ENCODE measurements around the gene TOB2. TPM values are rescaled to one million over a fixed set of nuclear protein-coding genes. Genes with fewer than 3 reads are reported as not detected.

TOB2 gene, protein sequence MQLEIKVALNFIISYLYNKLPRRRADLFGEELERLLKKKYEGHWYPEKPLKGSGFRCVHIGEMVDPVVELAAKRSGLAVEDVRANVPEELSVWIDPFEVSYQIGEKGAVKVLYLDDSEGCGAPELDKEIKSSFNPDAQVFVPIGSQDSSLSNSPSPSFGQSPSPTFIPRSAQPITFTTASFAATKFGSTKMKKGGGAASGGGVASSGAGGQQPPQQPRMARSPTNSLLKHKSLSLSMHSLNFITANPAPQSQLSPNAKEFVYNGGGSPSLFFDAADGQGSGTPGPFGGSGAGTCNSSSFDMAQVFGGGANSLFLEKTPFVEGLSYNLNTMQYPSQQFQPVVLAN
- total RNA-seq = 10 to 100 TPM; 23.2 to 38.2 (median 31.8) TPM
- 10 to 100 TPM; 13.2 to 31.9 (median 15.0) TPM for polyA plus RNA-seq

DNA sequence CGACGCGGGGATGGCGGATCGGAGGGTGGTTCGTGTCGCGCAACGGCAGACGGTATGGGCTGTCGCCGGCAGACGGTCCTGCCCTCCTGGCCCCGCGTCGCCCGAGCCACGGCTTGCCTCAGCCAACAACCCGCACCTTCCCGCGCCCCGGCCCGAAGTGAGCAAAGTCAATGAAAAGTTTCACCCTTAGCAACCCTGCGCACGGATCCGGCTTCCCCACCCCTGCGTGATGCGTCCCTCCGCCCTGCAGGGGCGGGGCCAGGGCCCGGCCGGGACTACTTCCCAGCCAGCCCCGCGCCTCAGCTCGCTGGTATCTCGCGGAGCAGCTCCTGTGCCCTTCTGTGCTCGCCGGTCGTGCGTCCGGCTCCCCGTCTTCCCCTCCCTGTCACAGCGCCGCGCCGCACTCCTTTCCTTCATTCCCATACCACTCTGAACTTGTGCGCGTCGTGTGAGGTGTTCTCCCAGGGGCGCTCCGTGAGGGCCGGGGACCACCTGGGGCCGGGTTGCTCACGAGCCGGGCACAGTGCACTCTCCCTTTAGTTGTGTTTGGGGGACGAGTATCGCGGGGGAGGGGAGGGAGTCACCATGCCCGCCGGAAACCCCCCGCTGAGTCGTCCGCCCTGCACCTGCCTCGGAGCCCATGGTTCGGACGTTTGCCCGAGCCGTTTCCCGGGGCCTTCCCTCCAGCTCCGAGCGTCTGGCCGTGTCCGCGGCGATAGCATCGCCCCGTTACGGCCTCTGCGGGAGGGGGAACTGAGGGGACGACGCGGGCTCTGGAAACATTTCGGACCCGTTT is at the start of gene TOB2:
TOB2 (minus strand) TSS at position 163 of the 796 bp plus-strand sequence. CDS start 9,456 bp downstream, outside the sequence.
- H3K27me3 ChIP-seq = no peaks in the 10 kb centered on the region
- H3K4me1 ChIP-seq = peaks cover 0 to 30% (median 23%) of the 10 kb centered on the region in 4 donors
- WGBS, 2 donors = 0% methylated on average over 85 of the region's 85 CpGs
- H3K4me3 ChIP-seq = peak within 1 kb of the TSS; percentile 89 to 99 (median 98)
- TF ChIP-seq, protein P1, sequence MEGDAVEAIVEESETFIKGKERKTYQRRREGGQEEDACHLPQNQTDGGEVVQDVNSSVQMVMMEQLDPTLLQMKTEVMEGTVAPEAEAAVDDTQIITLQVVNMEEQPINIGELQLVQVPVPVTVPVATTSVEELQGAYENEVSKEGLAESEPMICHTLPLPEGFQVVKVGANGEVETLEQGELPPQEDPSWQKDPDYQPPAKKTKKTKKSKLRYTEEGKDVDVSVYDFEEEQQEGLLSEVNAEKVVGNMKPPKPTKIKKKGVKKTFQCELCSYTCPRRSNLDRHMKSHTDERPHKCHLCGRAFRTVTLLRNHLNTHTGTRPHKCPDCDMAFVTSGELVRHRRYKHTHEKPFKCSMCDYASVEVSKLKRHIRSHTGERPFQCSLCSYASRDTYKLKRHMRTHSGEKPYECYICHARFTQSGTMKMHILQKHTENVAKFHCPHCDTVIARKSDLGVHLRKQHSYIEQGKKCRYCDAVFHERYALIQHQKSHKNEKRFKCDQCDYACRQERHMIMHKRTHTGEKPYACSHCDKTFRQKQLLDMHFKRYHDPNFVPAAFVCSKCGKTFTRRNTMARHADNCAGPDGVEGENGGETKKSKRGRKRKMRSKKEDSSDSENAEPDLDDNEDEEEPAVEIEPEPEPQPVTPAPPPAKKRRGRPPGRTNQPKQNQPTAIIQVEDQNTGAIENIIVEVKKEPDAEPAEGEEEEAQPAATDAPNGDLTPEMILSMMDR (IDR thresholded peaks at IDR 0.05) = no peak
- TF ChIP-seq EP300 (IDR thresholded peaks at IDR 0.05) (peak in 2 of 4 donors; percentile 48 to 88), POLR2AphosphoS5 (IDR thresholded peaks at IDR 0.05) (peak; percentile 100), POLR2A (IDR thresholded peaks at IDR 0.05) (peak; percentile 100)
- peaks cover 0 to 13% (median 3%) of the 10 kb centered on the region in 4 donors for H3K36me3 ChIP-seq
- DNase-seq = peak; percentile 98
- peak within 1 kb of the TSS; percentile 97 to 99 (median 98) for H3K27ac ChIP-seq
- intact Hi-C loops (cut with DNase I) = loop anchor here (1.0 to 2.0 kb wide), 3 partner anchors 22 to 66 kb away; partner anchors contain the start of genes ACO2 and TEF
- no peaks in the 10 kb centered on the region for H3K9me3 ChIP-seq

DNA sequence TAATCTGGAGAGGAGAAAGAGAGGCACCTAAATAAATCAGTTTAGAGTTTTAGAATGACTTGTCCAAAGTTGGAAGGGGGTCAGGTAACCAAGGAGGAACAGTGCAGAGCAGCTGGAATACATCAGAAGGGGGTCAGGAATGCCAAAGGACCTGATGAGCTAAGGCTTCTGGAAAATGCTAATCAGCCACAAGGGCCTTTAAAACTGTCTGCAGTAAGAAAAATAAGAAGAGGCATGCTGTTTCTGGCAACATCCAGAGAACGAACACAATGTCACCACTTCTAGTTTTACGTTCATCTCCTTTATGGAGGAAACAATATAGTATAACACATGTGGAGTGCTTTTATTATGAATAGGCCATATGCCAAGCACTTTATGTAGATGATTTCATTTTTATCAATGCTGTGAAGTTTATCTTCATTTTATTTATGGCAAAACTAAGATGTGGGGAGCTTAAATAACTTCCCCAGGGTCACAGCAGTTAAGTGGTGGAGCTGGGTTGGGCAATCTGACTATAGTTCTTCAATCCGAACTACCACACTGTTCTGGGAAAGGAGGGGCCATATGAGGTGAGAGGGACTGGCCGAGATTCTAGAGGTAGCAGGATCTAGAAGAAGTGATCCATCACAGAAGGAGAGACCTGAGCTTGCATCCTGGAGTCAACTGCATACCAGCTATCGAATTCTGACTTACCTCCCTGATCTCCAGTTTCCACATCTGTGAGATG is 44.9 kb upstream of the TOB2 start:
- Histone ChIP-seq H3K9me3 (no peaks in the 10 kb centered on the region), H3K27me3 (no peaks in the 10 kb centered on the region), H3K4me1 (peaks cover 0 to 67% (median 58%) of the 10 kb centered on the region in 4 donors), H3K27ac (peak overlapping the region; percentile 65 to 86 (median 82)), H3K4me3 (no peak overlapping the region), H3K36me3 (peaks cover 0 to 7% (median 0%) of the 10 kb centered on the region in 4 donors)
- WGBS, 2 donors = 46 to 64% methylated on average over 5 of the region's 5 CpGs
- intact Hi-C loops (cut with DNase I) = no loop called here
- peak; percentile 84 for DNase-seq
- TF ChIP-seq POLR2AphosphoS5 (IDR thresholded peaks at IDR 0.05) (peak; percentile 59 to 94 (median 90)), EP300 (IDR thresholded peaks at IDR 0.05) (peak; percentile 52 to 92 (median 74)), POLR2A (IDR thresholded peaks at IDR 0.05) (no peak)

DNA sequence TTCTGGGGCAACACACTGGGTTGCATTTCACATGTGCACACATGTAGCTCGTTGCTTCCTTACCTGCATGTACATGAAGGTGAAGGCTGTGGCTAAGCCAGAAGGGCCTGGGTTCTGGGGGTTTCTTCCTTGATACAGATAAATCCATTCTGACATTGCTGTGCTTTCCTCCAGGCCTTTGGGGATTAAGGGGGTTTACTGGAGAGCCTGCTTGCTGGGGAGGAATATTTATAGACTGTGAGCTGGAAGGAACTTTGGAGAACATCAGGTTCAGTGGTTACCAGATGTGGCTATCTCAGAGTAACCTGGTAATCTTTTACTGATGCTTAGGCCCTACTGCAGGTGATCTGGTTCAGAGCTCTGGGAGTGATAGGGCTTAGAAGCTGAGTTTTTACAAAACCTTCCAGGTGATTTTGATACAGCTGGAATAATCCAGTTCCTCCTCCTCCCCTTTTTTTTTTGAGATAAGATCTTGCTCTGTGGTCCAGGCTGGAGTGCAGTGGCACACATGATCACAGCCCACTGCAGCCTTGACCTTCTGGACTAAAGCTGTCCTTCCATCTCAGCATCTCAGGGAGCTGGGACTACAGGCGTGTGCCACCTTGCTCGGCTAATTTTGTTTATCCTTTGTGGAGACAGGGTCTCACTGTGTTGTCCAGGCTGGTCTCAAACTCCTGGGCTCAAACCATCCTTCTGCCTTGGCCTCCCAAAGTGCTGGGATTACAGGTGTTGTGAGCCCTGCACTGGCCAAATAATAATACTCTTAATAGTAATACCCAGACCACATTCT is 42.2 kb upstream of the TOB2 start:
- no peaks in the 10 kb centered on the region for H3K27me3 ChIP-seq
- TF ChIP-seq POLR2A (IDR thresholded peaks at IDR 0.05) (no peak), POLR2AphosphoS5 (IDR thresholded peaks at IDR 0.05) (no peak), EP300 (IDR thresholded peaks at IDR 0.05) (no peak)
- TF ChIP-seq, protein P1 (IDR thresholded peaks at IDR 0.05) = no peak
- intact Hi-C loops (cut with DNase I) = no loop called here
- H3K27ac ChIP-seq = peak overlapping the region in 2 of 4 donors; percentile 19 to 86
- H3K9me3 ChIP-seq = no peaks in the 10 kb centered on the region
- no peak for DNase-seq
- H3K4me3 ChIP-seq = no peak overlapping the region
- H3K4me1 ChIP-seq = peaks cover 0 to 78% (median 59%) of the 10 kb centered on the region in 4 donors
- H3K36me3 ChIP-seq = no peaks in the 10 kb centered on the region
- WGBS, 2 donors = 66 to 87% methylated on average over 3 of the region's 3 CpGs

DNA sequence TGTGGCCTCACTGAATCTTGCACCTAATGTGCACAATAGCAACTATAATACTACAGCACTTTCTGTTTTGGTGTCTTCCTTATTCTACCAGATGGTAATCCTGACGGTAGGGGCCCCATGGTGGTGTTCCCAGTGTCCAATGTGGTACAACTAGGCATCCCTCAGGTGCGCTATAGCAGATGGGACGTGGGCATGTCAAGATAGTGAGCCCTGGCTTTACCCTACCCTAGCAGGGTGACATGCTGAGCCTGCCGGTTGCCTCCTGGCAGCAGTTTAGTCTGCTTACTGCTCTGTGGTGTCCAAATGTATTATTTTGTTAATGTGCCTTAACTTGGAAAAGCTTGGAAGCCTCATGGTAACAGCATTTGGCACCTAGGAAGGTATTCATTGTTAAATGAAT is 41.5 kb upstream of the TOB2 start:
- no peak for DNase-seq
- Histone ChIP-seq H3K27ac (peak overlapping the region in 2 of 4 donors; percentile 19 to 86), H3K4me1 (peaks cover 0 to 78% (median 59%) of the 10 kb centered on the region in 4 donors), H3K4me3 (no peak overlapping the region), H3K36me3 (no peaks in the 10 kb centered on the region), H3K9me3 (no peaks in the 10 kb centered on the region), H3K27me3 (no peaks in the 10 kb centered on the region)
- 81 to 91% methylated on average over 4 of the region's 4 CpGs for WGBS, 2 donors
- intact Hi-C loops (cut with DNase I) = no loop called here
- TF ChIP-seq POLR2A (IDR thresholded peaks at IDR 0.05) (no peak), POLR2AphosphoS5 (IDR thresholded peaks at IDR 0.05) (no peak), EP300 (IDR thresholded peaks at IDR 0.05) (no peak)
- TF ChIP-seq, protein P1 (IDR thresholded peaks at IDR 0.05) = no peak
